Stimulated activated CD4-positive, alpha-beta T cell treated with anti-CD3 and anti-CD28 coated beads, Interleukin-4, amount 100 ng/mL, for 1 hour (primary cell): ENCODE data around the gene ERBB2.

ENCODE experiments used
- DNase-seq: peaks from one replicate; pipeline ENCODE4 v3.0.0-alpha.2; 2020

Gene ERBB2

GRCh38 chr17:39729280-39729851 is 29.5 kb downstream of the ERBB2 start:
- DNase-seq: no peak

GRCh38 chr17:39730095-39730921 is 30.4 kb downstream of the ERBB2 start, which contains the start of gene MIEN1:
MIEN1 (minus strand) TSS chr17:39730532; CDS start chr17:39730495, 37 bp downstream.
- DNase-seq: peak; percentile 94

- no peak for DNase-seq
Observed at GRCh38 chr17:39732586-39732985, 32.7 kb downstream of the ERBB2 start.

GRCh38 chr17:39735882-39736281 is 36.0 kb downstream of the ERBB2 start:
- no peak for DNase-seq

- no peak for DNase-seq
Observed at GRCh38 chr17:39736319-39737165, 36.7 kb downstream of the ERBB2 start.

GRCh38 chr17:39737206-39737759 is 37.4 kb downstream of the ERBB2 start:
- no peak for DNase-seq

GRCh38 chr17:39737760-39738567 is 38.1 kb downstream of the ERBB2 start, which contains the start of gene GRB7:
GRB7 (plus strand) TSS chr17:39737938; CDS start chr17:39742302, 4,364 bp downstream.
- DNase-seq: no peak

GRCh38 chr17:39738568-39738901 is 38.7 kb downstream of the ERBB2 start:
- DNase-seq: peak; percentile 53

GRCh38 chr17:39738983-39739884 is 39.4 kb downstream of the ERBB2 start:
- DNase-seq: no peak

- DNase-seq: no peak
Observed at GRCh38 chr17:39739885-39740356, 40.1 kb downstream of the ERBB2 start.

- no peak for DNase-seq
Observed at GRCh38 chr17:39740357-39741111, 40.7 kb downstream of the ERBB2 start.

- DNase-seq: no peak
Observed at GRCh38 chr17:39742126-39742855, 42.4 kb downstream of the ERBB2 start.

- no peak for DNase-seq
Observed at GRCh38 chr17:39742856-39743436, 43.1 kb downstream of the ERBB2 start.

GRCh38 chr17:39744075-39744835 is 44.4 kb downstream of the ERBB2 start:
- DNase-seq: no peak

GRCh38 chr17:39744836-39745215 is 45.0 kb downstream of the ERBB2 start:
- no peak for DNase-seq

GRCh38 chr17:39745335-39746144 is 45.7 kb downstream of the ERBB2 start:
- DNase-seq: no peak

GRCh38 chr17:39746145-39746461 is 46.2 kb downstream of the ERBB2 start:
- DNase-seq: no peak

- no peak for DNase-seq
Observed at GRCh38 chr17:39747745-39748144, 47.9 kb downstream of the ERBB2 start.
